CD4-positive, alpha-beta T cell treated with Interleukin-4 for 1 hour (primary cell): ENCODE measurements around the gene CDK14.
A peak's percentile ranks its signal among the peaks of the same experiment; 100 is the strongest.
"Not testable (repeated sequence)": the region's sequence is repeated elsewhere in the genome, so short reads cannot be mapped to it uniquely, and the experiment has no call there.

Experiments
- DNase-seq, 2 donors: peaks; one replicate each; pipeline ENCODE4 v3.0.0-alpha.2; 2020 to 2022

CDK14 gene

DNA sequence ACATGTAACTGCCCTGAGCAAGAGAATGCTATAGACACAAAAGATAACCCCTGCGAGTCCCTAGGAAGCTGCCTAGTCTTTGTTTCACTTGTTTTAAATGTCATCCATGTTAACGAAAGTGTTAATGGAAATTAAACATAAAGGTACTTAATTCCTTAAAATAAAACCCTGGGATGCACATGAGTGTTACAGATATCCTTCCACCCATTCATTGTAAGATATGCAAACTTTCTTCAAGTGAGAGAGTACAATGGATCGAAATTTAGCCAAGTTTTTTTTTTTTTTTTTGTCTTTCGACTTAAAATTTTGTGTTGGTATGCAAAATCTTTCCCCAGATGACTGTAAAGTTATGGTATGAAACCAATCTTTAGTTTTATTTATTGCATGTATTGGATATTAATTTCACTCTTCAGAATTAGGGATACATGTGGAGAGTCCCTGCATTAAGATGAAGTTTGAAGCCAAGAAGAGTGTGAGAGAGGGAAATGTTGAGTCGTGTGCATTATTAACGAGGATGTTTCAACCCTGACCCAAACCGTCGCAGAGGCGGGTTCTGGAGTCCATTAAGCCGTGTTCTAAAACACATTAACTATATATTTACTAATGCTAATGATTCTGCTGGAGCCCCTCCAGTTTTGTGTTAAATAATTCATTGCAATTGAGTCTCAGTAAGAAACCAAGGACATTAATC lies 1.6 kb downstream of the CDK14 start:
- no peak for DNase-seq

DNA sequence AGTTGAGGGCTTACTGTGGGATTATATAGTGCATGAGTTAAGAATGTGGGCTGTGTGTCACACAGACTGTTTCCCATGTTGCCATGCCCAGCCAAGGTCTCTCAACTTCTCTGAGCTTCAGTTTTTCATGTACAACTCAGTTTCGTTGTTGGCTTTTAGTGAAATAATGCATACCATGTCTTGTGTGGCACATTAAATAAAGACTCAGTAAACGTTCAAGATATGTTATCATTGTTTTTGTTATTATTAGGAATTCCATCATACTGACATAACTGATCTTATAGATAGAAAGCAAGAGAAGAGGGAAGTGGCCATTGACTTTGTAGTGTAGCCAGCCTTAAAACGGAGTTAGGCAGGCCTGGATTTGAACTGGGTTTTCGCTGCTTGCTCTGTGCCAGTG lies 2.9 kb downstream of the CDK14 start:
- DNase-seq, result no peak

DNA sequence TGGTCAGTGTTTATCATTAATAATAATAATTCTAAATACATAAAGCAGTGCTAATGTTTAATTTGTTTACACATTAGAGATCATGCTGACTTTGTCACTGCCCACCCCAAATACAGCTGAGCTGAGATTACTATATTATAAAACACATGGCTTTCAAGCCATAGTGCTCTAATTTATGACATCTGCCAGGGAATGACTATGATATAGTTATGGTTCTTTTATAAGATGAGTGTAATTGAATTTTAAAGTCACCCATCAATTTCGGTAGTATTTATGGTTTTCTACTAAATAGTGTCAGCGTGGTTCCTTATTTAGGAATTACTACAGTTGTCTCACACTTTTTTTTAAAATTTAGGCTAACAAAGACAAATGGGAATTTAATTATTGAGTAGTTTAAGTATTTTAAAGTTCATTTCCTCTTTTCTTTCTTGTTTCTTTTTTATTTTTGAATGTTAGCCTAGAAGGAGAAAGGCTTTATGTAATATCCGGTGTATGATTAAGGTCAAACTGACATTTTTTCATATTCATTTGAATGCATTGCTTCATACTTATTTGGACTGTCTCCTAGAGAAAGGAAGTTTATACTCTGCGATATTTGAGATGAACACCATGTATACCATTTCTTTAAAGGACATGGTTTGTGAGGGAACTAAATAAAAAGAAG lies 3.9 kb downstream of the CDK14 start:
- peak in 1 of 2 donors; percentile 16 for DNase-seq

DNA sequence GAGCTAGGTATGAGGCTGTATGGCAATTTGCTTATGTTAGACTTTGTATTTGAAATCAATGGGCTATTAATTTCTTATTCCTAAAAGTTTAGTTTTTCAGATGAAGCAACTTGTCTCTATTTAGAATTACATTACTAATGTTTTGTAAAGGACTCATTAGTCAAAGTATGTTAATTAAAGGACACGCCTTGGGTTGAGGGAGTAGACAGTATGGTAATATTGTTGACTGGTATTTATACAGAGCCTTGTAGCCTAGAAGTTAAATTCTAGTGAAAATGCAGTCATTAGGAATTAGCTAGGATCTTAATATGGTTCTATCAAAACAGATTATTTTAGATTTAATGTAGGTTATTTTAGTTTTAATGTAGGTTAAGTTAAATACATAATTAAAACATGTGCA lies 6.2 kb downstream of the CDK14 start:
- no peak for DNase-seq

DNA sequence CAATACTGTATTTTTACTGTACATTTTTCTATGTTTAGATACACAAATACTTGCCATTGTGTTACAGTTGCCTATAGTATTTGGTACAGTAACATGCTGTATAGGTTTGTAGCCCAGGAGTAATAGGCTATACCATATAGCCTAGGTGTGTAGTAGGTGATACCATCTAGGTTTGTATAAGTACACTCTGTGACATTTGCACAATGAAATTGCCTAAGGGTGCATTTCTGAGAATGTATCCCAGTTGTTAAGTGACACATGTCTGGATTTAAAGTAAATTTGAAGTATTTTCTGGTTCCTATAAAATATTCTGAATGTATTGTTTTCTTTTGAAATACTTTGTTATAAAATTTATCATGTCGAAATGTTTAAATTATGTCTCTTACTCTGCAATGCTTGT lies 7.2 kb downstream of the CDK14 start:
- no peak for DNase-seq

DNA sequence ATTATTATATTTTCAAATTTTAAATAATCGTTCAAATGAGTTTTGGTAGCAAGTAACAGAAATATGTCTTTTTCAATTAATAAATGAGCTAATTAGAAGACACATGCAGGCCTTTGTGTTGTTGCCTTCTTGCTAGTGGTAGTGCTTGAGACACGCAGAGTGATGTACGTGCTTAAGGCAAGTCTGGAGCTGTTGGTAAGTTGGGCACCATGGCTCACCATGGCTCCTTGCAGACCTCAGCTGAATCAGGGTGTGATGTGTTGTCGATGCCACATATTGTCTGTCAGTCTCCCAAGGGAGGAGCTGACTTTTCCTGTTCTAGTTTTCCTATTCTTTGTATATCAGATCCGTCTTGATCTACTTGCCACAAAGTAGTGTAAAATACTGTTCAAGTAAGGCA lies 8.3 kb downstream of the CDK14 start:
- no peak for DNase-seq

DNA sequence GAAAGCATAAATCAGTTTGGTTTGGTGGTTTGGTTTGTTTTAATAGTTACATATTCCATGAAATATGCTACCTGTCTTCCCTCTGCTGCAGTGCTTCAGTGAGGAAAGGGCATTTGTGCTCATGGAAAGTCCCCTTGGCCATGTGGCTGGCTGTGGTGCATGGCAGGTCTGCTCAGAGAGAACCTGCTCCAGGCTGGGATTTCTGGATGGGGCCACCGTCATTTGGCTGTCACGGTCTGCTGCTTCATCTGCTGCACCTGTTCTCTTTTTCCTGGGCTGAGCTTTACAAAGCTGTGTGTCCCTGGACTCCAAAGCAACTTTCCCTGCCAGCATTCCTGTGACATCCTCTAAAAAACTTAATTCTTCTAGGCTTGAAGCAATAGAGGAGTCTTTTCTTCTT lies 8.9 kb downstream of the CDK14 start:
- DNase-seq, result no peak

DNA sequence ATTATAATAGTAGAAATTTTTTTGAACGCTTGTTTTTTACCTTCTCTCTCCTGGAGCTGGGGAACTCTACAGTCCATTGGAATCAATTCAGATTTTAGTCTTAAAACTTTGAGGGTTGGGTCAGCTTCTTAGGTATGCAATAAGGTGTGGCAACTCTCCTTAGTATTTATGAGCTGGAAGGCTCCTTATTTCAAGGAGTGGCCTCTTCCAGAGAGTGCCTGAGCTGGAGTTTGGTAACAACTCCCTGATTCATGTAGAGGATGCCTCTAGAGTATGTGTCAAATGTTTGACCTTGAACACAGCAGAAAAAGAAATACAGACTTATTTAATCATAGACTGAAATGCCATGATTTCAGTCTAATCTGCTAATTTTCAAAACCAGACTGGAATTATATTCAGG lies 11.1 kb downstream of the CDK14 start:
- no peak for DNase-seq

DNA sequence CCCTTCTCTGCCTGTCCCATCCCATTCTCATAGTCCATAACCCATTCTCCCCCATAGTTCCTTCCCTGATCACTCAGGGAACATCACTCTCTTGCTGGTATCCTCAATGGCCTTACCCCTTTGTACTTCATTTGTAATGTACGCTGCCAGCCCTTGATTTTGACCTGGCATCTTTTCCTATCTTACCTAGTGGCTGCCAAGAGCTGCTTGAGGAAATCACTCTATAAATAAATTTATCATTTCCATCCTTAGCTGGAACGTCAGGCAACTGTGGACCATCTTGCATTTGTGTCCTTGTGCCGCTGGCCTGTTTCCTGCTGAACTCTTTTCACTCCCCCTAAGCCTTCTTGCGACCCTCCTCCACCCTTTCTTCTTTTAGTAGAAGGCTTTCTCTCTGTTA lies 14.0 kb downstream of the CDK14 start:
- no peak for DNase-seq

DNA sequence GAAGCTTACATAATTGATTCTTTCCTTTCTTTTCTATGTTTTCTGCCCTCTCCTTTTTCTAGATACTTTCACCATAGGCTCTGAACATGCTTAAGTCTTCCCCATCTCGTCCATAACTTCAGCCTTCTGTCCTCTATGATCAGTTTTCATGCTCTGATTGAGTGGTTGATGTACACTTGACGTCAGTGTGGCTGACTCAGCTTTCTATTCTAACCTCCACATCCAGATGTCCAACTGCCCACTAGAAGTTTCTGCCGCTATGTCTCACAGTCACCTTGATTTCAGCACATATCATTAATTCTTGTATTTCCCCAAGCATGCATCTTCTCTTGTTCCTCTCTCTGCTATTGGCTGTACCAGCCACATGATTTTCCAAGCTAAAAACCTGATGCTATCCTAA lies 15.0 kb downstream of the CDK14 start:
- DNase-seq, result no peak

DNA sequence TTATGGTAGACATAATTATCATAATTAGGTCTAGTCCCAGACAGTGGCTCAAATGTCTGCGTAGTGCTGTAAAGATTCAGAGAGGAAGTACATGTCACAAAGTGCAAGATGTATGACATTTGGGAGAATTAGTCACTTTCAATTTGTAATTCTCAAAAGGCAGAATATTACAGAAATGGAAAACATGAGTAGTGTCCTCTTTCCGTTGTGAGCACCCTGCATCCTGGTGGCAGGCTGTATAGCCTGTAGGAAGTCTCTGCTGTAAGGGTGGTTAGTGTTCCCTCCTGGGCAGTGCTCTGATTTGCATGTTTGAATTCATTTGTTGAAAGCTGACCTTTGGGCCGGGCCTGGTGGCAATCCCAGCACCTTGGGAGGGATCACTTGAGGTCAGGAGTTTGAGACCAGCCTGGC lies 17.0 kb downstream of the CDK14 start:
- DNase-seq, result peak in 1 of 2 donors; percentile 29

DNA sequence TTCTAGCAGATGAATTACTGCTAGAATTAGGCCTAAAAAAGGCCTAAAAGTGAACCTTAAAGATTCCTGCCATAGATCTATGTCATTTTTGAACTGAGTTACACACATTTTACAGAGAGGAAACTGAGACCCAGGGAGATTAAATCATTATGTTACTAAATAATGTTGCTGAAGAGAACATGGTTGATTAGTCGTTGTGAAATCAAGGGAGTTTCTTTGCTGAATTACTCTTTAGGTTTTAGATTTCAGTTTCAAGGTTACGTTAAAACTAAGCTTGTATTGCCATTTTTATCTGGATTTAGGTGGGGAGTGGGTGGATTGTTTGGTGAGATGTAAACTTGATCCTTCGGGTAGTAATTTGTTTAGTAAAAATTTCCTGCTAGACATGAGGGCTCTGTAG lies 21.3 kb downstream of the CDK14 start:
- no peak for DNase-seq

DNA sequence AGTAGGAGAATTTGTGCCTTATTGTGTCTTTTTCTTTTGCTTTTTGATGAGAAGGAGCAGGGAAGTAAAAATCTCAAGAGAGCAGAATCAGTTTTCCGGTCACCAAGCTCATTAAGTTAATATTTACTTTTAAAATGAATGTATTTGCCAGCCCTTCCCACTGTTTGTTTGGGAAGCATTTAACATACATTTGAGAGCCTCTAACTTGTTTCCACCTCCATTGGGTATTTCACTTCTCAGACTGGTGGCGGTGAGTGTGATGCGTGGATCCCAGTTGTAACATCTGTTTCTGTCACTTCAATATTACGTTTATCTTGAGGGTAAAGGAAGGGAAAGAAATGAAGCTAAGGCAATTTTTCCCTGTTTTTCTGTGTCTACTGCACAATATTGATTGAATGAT lies 22.8 kb downstream of the CDK14 start:
- DNase-seq, result no peak

DNA sequence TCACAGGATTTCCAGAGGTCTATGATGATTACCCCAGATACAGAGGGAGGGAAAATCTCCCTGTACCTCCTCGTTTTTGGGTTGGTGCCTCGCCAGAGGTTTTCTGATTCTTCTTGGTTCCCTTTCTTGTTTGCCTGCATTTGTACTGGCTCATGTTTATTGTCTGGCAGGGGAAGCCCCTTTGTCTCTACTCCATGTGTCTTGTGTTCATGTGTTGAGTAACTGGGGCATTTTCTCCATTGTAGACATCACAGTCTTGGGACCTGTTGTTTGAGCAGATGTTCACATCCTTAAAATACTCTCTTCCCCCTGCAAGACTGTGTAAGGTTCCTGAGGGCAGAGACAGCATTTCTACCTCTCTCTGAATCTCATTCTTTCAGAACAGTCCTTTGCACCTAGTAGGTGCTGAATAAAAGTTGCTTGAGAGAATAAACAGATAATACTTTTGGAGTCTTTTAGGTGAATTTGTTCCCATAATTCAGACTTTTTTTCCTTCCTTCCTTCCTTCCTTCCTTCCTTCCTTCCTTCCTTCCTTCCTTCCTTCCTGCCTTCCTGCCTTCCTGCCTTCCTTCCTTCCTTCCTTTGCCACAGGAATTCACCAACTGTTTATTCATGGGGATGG lies 25.1 kb downstream of the CDK14 start:
- peak in 1 of 2 donors; percentile 35 for DNase-seq

DNA sequence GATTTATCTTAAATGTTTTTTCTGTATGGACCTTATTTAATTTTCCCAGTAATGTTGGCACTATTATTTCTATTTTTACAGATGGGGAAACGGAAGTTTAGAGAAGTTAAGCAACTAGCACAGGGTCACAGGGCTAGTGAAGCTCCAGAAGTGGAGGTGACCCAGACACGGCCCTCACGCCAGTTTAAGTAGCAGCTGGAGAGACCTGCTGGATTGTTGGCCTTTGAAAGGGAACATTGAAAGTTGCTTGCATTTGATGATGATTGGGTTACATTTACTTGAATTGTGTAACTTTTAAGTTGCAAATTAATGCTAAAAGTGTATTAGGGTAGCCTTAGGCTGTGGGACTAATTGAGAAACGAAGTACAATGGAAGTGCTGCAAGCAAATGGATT lies 25.6 kb downstream of the CDK14 start:
- no peak for DNase-seq

DNA sequence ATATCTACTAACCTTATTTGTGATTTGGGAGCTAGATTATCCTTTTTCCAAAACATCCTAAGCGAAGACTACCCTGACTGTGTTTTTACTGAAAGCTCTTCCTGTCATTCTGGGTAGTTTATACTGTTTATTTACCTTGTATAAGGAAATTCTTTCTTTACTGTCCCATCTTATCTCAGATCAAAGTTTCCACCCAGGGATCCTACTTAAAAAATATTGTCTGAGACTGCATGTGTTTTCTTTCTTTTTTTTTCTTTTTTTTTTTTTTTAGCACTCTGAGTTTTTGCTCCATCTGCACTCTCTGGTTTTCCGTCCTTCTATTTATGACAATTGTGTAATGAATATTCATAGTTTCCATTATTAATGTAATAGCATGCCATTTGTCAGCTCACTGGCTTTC lies 26.5 kb downstream of the CDK14 start:
- no peak for DNase-seq

DNA sequence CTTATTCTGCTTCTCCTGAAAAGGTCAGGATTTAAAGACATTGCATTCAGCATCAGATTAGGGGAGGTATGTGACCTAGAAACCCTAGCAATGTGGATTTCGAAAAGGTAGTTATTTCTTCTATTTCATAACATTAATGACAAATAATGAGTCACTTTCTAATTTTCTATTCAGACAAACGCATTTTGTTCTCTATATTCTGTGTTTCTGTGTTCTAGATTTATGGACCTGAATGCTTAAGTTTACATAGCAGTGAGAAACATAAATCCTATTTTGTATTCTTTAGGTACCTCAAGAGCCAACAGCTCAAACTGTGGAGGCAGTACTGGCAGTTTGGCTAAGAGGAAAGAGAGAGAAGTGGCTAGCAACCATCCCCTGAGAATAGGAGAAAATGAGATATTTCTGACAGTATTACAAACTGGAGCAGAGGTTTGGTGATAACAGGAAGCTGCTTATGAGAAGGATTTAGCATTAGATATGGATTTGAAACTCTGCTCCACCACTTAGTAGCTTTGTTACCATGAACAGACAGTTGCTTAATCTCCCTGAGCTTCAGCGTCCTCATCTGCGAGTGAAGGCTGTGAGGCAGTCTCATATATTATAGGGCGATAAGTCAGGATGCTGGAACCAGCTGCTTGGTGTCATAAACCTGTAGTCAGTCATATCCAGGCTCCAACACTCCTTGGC lies 28.2 kb downstream of the CDK14 start:
- DNase-seq, result no peak

DNA sequence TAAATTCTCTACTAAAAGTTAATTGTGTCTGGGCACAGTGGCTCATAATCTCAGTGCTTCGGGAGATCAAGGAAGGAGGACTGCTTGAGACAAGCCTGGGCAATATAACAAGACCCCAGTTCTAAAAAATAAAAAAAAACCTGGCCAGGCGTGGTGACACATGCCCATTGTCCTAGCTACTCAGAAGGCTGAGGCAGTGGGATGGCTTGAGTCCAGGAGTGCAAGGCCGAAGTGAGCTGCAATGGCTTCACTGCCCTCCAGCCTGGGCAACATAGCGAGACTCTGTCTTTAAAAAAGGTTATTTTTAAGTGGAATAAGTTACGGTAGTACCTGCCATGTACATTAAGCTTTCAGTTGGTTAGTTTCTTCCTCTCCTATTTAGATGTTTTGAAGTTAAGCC lies 28.9 kb downstream of the CDK14 start:
- no peak for DNase-seq

DNA sequence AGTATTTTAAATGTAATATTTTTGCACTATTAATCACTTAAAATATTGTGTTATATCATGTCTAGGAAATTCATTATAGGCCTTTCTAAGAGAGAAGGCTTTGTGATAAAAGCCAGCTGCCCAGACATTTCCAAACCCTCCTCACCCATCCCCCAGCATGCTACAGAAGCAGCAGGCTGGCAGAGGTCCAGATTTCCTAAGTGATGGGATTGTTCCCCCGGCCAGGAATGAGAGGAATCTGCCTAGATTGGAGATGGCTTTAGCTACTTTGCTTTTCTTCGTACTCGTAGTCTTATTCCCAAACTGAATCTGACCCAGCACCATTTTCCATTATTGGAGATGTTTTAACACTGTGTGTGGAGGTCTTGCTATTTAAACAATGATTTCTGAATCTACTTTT lies 29.4 kb downstream of the CDK14 start:
- no peak for DNase-seq

DNA sequence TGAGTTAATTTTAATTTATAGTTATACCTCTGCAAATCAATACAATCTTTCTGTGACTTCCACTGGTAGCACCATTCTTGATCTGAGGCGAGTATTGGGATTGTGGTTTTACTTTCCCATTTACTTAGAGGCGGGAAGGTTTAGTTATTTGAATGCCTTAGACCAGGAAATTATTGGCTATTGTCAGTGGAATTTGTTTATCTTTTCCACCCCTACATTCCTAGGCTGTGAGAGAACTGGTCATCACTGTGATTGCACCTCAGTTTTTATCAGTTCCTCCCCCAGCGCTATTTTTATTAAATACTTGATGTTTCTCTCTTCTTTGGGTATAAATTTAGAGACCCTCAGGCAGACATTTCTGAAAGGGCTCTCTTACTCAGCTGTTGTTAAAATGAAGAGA lies 29.9 kb downstream of the CDK14 start:
- no peak for DNase-seq

DNA sequence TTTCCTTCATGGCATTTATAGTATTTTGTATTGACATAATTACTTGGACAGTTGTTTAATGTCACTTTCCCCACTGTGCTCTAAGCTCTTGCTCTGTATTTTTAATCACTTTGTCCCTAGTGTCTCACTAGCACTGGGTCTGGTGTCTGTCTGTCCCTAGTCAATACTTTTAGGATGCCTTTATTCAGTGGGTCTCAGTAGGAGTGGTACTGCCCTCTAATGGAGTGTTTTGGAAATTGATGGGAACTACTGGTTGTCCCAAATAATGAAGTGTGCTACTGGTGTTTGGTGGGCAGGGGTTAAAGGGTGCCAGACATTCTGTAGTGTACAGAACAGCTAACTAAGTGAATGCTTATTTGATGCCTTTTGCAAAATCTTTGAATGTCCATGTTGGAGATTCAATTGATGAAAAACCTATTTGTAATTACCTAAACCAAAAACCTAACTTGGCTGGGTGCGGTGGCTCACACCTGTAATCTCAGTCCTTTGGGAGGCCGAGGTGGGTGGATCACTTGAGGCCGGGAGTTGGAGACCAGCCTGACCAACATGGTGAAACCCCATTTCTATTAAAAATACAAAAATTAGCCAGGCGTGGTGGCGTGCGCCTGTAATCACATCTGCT lies 33.3 kb downstream of the CDK14 start:
- DNase-seq, result peak in 1 of 2 donors; percentile 27

DNA sequence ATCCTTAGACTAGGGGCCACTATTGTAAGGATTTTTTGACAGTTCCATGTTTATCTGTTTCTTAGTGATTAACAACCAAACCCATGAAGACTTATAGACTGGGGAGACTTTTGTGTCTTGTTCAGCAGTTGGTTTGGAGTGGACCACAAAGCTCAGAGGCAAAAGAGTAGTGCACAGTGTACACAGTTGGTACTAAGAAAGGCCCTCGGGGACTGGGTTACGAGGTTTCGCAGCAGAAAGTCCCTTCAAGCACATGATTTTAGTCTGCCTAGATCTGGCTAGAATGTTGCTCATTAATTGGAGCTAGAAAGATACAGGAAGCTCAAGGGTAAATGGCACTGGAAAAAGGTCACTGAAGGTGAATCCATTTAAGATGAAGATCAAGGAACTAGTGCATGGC lies 35.4 kb downstream of the CDK14 start:
- DNase-seq, result no peak

DNA sequence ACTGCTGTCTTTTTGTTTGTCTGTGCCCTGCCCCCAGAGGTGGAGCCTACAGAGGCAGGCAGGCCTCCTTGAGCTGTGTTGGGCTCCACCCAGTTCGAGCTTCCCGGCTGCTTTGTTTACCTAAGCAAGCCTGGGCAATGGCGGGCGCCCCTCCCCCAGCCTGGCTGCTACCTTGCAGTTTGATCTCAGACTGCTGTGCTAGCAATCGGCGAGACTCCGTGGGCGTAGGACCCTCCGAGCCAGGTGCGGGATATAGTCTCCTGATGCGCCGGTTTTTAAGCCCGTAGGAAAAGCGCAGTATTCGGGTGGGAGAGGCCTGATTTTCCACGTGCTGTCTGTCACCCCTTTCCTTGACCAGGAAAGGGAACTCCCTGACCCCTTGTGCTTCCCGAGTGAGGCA lies 43.6 kb downstream of the CDK14 start:
- not testable (repeated sequence) for DNase-seq

DNA sequence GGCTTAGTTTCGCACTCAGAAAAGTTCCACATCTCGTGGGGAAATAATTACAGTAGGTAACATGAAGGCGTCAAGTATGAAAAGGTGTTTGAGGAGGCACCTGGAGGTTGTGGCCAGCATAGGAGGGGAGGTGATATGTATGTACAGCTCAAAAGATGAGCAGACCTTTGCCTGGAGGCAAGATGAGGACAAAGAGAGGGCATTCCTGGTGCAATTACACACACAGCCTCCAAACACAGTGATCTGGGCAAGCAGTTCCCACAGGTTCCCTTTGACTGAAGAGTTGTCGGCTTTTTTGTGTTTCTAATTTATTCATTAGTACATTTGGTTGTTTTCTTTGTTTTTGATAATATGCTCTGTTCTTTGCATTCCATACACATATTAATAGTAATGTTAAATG lies 46.9 kb downstream of the CDK14 start:
- DNase-seq, result no peak
